Hepatocyte (in vitro differentiated cells): Measurements from ENCODE around the gene MB21D2.

Source experiments
- EZH2phosphoT487 ChIP-seq: fragments of 200-600 bp; sonication (generic); IDR thresholded peaks from one replicate; pipeline ENCODE4 v1.6.1; 2018; ENCODE audit warnings: antibody characterized with exemption, mild to moderate bottlenecking, low read depth, moderate library complexity; ENCODE audit not compliant: unreplicated experiment, severe bottlenecking
- TF ChIP-seq, protein P1 (sequence below): fragments of 200-600 bp; sonication (generic); IDR thresholded peaks from 2 replicates; pipeline ENCODE4 v1.5.1; 2016; ENCODE audit warnings: antibody characterized with exemption, mild to moderate bottlenecking; ENCODE audit not compliant: poor library complexity

DNA sequence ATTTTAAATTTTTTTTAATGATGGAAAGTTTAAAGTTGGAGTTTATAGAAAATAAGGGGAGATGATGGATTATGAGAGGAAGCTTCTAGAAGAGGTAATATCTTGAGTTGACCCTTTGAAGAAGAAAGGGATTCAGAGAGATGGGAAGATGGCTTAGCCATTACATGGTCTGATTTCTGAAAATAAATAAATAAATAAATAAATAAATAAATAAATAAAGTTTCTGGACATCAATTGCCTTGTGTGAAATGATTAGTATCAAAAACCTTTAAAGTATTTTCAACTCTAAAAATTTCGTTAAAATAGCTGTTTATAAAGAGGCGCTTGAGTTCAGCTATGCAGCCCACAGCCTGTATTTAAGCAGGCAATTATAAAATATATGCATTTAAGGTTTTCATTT is 93.3 kb downstream of the MB21D2 start:
- TF ChIP-seq, protein P1, sequence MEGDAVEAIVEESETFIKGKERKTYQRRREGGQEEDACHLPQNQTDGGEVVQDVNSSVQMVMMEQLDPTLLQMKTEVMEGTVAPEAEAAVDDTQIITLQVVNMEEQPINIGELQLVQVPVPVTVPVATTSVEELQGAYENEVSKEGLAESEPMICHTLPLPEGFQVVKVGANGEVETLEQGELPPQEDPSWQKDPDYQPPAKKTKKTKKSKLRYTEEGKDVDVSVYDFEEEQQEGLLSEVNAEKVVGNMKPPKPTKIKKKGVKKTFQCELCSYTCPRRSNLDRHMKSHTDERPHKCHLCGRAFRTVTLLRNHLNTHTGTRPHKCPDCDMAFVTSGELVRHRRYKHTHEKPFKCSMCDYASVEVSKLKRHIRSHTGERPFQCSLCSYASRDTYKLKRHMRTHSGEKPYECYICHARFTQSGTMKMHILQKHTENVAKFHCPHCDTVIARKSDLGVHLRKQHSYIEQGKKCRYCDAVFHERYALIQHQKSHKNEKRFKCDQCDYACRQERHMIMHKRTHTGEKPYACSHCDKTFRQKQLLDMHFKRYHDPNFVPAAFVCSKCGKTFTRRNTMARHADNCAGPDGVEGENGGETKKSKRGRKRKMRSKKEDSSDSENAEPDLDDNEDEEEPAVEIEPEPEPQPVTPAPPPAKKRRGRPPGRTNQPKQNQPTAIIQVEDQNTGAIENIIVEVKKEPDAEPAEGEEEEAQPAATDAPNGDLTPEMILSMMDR, result no peak
- no peak for TF ChIP-seq EZH2phosphoT487
